Psoas muscle (tissue), 8 donors: ENCODE data around the gene RNF123. TPM values are rescaled to one million over a fixed set of nuclear protein-coding genes. Genes with fewer than 3 reads are reported as not detected.
"Not testable (repeated sequence)": the region's sequence is repeated elsewhere in the genome, so short reads cannot be mapped to it uniquely, and the experiment has no call there.

Experiments used
- ATAC-seq, 4 donors: fragments of 200-7000 bp; cut with Tn5 transposase; one replicate each; pipeline ENCODE4 v1.9.1; 2020; ENCODE audit warnings: moderate library complexity in 3 of 4, mild to moderate bottlenecking in 2 of 4
- DNase-seq, 2 donors: peaks; one replicate each; pipeline ENCODE4 v3.0.0-alpha.2; 2020
- H3K27ac ChIP-seq: fragments of 200-600 bp; one replicate; pipeline ENCODE4 v1.8.0; 2022
- H3K27me3 ChIP-seq, 3 donors: fragments of 200-600 bp in 1 of 3; one replicate each; pipeline versions ENCODE4 v1.6.1 to v1.8.0; 2013 to 2022; ENCODE audit warnings: low read length in 2 of 3, mild to moderate bottlenecking in 2 of 3, moderate library complexity in 1 of 3; ENCODE audit not compliant: insufficient read depth in 3 of 3
- H3K36me3 ChIP-seq, 2 donors: fragments of 200-600 bp in 1 of 2; one replicate each; pipeline versions ENCODE4 v1.6.1 to v1.8.0; 2013 to 2022; ENCODE audit warnings: low read depth in 1 of 2, mild to moderate bottlenecking in 1 of 2, moderate library complexity in 1 of 2; ENCODE audit not compliant: insufficient read depth in 1 of 2
- H3K4me1 ChIP-seq: fragments of 200-600 bp; one replicate; pipeline ENCODE4 v1.8.0; 2022
- H3K4me3 ChIP-seq: fragments of 200-600 bp; one replicate; pipeline ENCODE4 v1.8.0; 2022; ENCODE audit warnings: mild to moderate bottlenecking
- H3K9me3 ChIP-seq: fragments of 200-600 bp; one replicate; pipeline ENCODE4 v1.8.0; 2022
- CTCF ChIP-seq: fragments of 200-600 bp; IDR thresholded peaks from one replicate; pipeline ENCODE4 v1.8.0; 2022; ENCODE audit warnings: antibody characterized with exemption
- WGBS, 3 donors: extraction: QIAGEN DNeasy Blood & Tissue Kit; methylation state at CpG; one replicate each; pipeline versions ENCODE4 v1.1.6 to v1.1.7; 2013; 5-methylcytosine and 5-hydroxymethylcytosine counted together
- intact Hi-C, 2 donors: fragments of 100-400 bp; cut with DNase I; formaldehyde crosslinking; loops; one replicate each; pipeline versions ENCODE4 v1.11.0 to v1.14.2; 2022
- polyA plus RNA-seq, 3 donors: library from polyadenylated mRNA; stranded (reverse); fragments of 200-250 nt; gene quantifications; one replicate each; pipeline ENCODE4 v1.2.3, GENCODE V29; 2013
- total RNA-seq, 4 donors: library from RNA; stranded (reverse); fragmentation: NEBNext Ultra II Directional in 2 of 4; extraction: Animal tissue kit (Norgen Biotek cat#: 25700) in 2 of 4; gene quantifications; one replicate each; pipeline versions ENCODE4 v1.2.1 to v1.2.4, GENCODE V29; 2021 to 2023
- donor health status: healthy with polysubstance abuse.
- donor health status: DM: no; HTN: no; CAD: no; lungs with moderate emphysema.
- donor health status: Bipolar disorder and iron deficiency.
- donor health status: healthy.
- donor health status: DM: yes; HTN: yes; CAD: no.
- donor health status: DM: no; HTN: no; CAD: no.
- donor health status: DM: no; HTN: no; CAD: no.
- donor health status: DM: yes; HTN: yes; CAD: no.

Gene RNF123
- total and polyA plus RNA-seq, 7 donors: 36.1 to 170 (median 105) TPM

GRCh38 chr3:49675912-49676311, 13.4 kb upstream of the RNF123 start:
- DNase-seq: no peak
- no peak for ATAC-seq
- H3K4me1 ChIP-seq: peaks cover 20% of the 10 kb centered on the region

GRCh38 chr3:49680493-49681231, 8.7 kb upstream of the RNF123 start:
- Histone ChIP-seq H3K4me1 (peaks cover 5% of the 10 kb centered on the region), H3K27ac (no peak overlapping the region), H3K27me3 (no peaks in the 10 kb centered on the region), H3K4me3 (no peak overlapping the region), H3K36me3 (peaks cover 24 to 90% of the 10 kb centered on the region in 2 donors), H3K9me3 (no peaks in the 10 kb centered on the region)
- DNase-seq (no peak), ATAC-seq (no peak)
- 65 to 67% (median 66%) methylated on average over 7 of the region's 7 CpGs for WGBS, 3 donors
- intact Hi-C loops: no loop called here
- no peak for TF ChIP-seq CTCF

More at GRCh38 chr3:49675912-49676311, 13.4 kb upstream of the RNF123 start:
- WGBS, 3 donors: 86 to 93% (median 88%) methylated on average over 11 of the region's 11 CpGs
- H3K27me3 ChIP-seq: no peaks in the 10 kb centered on the region
- no peaks in the 10 kb centered on the region for H3K9me3 ChIP-seq
- intact Hi-C loops: no loop called here
- no peak overlapping the region for H3K27ac ChIP-seq
- H3K36me3 ChIP-seq: peaks cover 18 to 57% of the 10 kb centered on the region in 2 donors
- no peak for TF ChIP-seq CTCF
- H3K4me3 ChIP-seq: no peak overlapping the region

DNA sequence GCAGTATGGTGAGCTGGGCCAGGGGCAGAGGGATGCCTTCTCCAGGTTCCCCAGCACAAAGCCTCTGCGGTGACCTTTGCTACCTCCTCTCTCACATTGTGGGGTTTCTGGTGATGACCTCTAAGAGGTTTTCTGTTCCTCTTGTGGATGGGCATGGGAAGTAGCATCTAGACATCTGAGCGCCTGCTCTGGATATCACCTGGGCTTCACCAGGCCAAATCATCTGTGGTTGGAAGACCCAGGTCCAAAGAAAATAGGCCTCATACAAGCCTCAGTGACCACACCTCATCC, 8.2 kb upstream of the RNF123 start:
- H3K36me3 ChIP-seq: peaks cover 21 to 84% of the 10 kb centered on the region in 2 donors
- H3K9me3 ChIP-seq: no peaks in the 10 kb centered on the region
- intact Hi-C loops: no loop called here
- no peak for TF ChIP-seq CTCF
- ATAC-seq: no peak
- no peak for DNase-seq
- no peak overlapping the region for H3K4me3 ChIP-seq
- no peaks in the 10 kb centered on the region for H3K27me3 ChIP-seq
- H3K27ac ChIP-seq: no peak overlapping the region
- 91 to 98% (median 98%) methylated on average over 2 of the region's 2 CpGs for WGBS, 3 donors
- peaks cover 4% of the 10 kb centered on the region for H3K4me1 ChIP-seq

- no peak for DNase-seq
- no peaks in the 10 kb centered on the region for H3K9me3 ChIP-seq
- peaks cover 17 to 81% of the 10 kb centered on the region in 2 donors for H3K36me3 ChIP-seq
- H3K27me3 ChIP-seq: no peaks in the 10 kb centered on the region
- WGBS, 3 donors: 66 to 85% (median 68%) methylated on average over 4 of the region's 4 CpGs
- intact Hi-C loops: no loop called here
- no peak overlapping the region for H3K27ac ChIP-seq
- no peak for TF ChIP-seq CTCF
- ATAC-seq: no peak
- H3K4me1 ChIP-seq: no peaks in the 10 kb centered on the region
- no peak overlapping the region for H3K4me3 ChIP-seq
Measured at GRCh38 chr3:49681543-49681942, 7.8 kb upstream of the RNF123 start.

DNA sequence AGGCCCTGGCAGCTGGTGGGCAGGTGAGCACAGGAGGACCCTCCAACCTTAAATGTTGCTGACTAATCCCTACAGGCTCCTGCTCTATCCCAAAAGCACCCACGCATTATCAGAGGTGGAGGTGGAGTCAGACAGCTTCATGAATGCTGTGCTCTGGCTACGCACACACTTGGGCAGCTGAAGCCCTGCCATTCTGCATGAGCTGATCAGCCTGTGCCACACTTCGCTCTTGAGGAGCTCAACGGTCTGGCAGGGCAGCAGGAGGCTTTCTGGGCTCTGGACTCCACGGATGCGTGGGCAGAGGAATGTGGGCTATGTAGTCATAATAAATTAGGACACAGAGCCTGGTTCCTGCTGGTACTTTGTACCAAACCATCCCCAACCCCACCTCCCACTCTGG, 6.2 kb upstream of the RNF123 start:
- no peak overlapping the region for H3K4me3 ChIP-seq
- H3K9me3 ChIP-seq: no peaks in the 10 kb centered on the region
- intact Hi-C loops: no loop called here
- H3K27me3 ChIP-seq: no peaks in the 10 kb centered on the region
- peaks cover 16 to 65% of the 10 kb centered on the region in 2 donors for H3K36me3 ChIP-seq
- 74 to 88% (median 79%) methylated on average over 6 of the region's 6 CpGs for WGBS, 3 donors
- no peak for DNase-seq
- no peak for ATAC-seq
- no peak overlapping the region for H3K27ac ChIP-seq
- no peak for TF ChIP-seq CTCF
- H3K4me1 ChIP-seq: peaks cover 3% of the 10 kb centered on the region

GRCh38 chr3:49684453-49684852, 4.9 kb upstream of the RNF123 start:
- WGBS, 3 donors: 91 to 93% (median 92%) methylated on average over 2 of the region's 2 CpGs
- intact Hi-C loops, ATAC-seq, H3K27ac ChIP-seq, H3K9me3 ChIP-seq, H3K4me3 ChIP-seq, H3K27me3 ChIP-seq, DNase-seq: not testable (repeated sequence)
- peaks cover 14 to 52% of the 10 kb centered on the region in 2 donors for H3K36me3 ChIP-seq
- H3K4me1 ChIP-seq: peaks cover 12% of the 10 kb centered on the region

DNA sequence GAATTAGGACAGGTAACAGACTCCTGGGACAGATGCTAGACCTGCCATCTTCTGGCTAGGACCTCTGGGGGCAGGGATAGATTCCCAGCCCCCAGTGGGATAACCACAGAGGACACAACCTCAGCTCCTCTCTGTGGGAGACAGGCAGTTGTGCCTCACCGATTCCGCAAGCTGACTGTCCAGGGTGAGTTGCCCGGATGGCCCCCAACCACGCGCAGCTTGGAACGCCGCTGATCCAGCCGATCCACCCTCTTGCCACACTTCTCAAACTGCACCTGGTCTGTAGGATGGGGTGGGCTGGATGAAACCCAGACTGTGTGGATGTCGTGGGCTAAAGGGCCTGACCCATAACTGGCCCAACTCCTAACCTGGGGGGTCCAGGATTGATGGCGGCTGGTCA, 4.3 kb upstream of the RNF123 start:
- peaks cover 11 to 45% of the 10 kb centered on the region in 2 donors for H3K36me3 ChIP-seq
- WGBS, 3 donors: 86 to 90% (median 89%) methylated on average over 10 of the region's 10 CpGs
- DNase-seq, H3K27me3 ChIP-seq, H3K27ac ChIP-seq, H3K9me3 ChIP-seq, intact Hi-C loops, ATAC-seq, H3K4me3 ChIP-seq: not testable (repeated sequence)
- peaks cover 12% of the 10 kb centered on the region for H3K4me1 ChIP-seq
